ENCODE results near the gene ATP10B.
"Not testable (repeated sequence)": the region's sequence is repeated elsewhere in the genome, so short reads cannot be mapped to it uniquely, and the experiment has no call there.

The ATP10B gene

GRCh38 chr5:160750938-160751657, 100.9 kb downstream of the ATP10B start:
- DNase-seq, result peak; percentile 52

DNA sequence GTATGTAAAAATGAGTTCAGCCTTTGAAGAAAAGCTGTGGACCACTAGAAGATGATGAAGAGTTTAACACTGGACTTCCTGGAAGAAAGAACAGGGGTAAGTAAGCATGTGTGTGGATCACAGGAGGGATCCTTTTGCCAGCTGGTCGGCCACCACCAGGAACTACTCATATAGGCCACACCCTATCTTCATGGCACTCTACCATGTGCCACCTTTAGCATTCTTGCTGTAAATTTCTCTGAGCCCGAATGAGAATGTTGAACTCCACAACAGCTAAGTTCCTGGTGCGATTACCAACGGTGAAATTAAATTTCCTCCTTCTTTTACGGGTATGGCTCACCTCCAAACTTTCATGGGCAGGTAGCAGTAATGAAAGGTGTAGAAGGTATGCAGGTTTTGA, 102.3 kb downstream of the ATP10B start:
- DNase-seq, result no peak

DNA sequence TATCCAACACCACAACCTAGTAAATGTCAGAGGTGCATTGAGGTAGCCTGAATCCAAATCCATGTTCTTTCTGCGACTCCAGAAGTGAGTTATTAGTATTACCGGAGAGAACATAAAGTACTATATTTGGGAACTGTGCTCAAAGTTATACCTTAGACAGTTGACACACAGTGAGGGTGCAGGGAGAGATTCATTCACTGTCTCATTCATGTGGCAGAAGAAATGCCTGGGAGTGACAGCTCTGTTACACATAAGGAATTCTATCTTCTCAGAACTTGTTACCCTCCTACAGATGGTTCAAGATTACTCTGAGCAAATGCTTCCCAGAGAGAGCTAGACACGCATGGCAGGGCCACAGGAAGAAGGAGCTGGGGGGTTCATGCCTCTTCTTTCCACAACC, 103.0 kb downstream of the ATP10B start:
- DNase-seq, result no peak

- DNase-seq, result no peak
Measured at GRCh38 chr5:160747987-160748386, 104.0 kb downstream of the ATP10B start.

DNA sequence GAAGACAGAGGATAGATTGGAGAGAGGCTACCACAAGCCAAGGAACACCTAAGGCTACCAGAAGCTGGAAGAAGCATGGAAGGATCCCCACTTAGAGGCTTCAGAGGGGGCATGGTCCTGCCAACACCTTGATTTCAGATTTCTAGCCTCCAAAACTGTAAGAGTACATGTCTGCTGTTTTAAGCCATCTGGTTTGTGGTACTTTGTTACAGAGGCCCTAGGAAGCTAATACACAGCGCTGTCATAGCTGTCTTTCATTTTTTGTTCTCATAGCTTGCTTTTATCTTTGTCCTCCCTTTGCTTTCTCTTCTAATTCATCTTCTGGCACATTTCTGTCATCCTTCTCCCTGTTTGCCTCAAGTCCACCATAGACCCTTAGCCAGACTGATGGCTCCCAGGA, 104.5 kb downstream of the ATP10B start:
- no peak for DNase-seq

DNA sequence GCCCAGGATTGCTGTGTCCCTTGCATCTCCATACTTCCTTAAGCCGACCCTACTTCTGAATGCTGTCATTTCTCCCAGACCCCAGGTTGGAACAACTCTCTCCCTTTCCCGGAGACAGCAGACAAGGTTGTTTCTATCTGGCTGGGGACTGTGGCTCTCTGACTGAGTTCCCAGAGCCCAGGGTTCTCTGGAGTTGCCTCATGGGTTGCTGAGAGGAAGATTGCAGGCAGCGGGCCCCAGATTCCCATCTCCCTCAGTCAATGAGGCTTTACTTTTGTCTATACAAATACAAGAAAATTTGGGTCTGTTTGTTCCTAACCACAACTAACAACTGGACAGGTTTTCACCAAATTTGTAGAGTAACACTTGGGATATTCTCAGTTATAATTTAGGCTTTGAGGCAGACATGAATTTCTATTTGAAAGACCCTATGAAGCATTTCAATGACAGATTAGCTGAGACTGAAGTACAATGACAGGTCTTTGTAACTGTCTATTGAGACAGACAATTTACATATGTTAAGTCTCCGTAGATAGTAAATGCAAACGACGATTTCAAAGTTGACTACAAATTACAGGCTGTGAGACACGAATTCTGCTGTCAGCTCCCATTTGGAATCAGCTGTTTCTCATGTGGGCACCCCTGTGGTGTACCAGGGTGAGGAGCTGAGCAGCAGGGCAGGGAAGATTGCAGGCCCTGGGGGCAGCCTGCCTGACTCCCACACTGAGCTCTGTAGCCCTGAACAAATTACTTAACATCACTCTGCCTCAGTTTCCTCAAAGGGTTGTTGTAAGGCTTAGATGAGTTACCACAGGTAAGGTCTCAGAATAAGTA, 107.5 kb downstream of the ATP10B start:
- no peak for DNase-seq

- no peak for DNase-seq
Measured at GRCh38 chr5:160743027-160743426, 109.0 kb downstream of the ATP10B start.

DNA sequence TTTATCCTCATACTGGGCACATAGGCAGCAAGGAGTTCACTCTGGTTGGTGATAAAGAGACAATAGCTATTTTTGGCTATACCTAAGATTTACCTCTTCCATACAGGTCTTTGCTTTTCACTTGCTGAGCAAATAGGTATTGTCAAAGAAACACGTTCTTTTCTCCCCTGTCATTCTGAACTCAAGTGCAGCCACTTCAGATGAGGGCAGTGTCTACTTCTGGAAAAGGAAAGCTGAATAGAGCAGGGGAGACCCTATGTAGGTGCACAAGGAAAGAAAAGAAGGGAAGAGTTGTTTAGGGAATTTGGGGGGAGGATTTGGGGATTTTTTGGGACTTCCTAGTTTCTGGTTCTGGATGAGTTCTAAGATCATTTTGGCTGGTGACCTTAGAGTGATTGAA, 109.6 kb downstream of the ATP10B start:
- peak; percentile 15 for DNase-seq

GRCh38 chr5:160727296-160727997, 124.6 kb downstream of the ATP10B start:
- DNase-seq, result no peak

DNA sequence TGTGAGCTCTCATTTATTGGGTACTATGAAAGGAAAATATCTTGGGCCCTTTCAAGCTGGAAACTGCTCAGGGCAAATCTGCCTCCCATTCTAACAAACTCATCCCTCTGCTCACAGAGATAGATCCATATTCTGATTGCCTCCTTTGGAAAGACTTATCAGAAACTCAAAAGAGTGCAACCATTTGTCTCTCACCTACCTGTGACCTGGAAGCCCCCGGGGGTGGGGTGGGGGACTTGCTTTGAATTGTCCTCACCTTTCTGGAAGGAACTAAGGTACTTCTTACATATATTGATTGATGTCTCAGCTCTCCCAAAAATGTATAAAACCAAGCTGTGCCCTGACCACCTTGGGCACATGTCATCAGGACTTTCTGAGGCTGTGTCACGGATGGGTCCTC, 125.3 kb downstream of the ATP10B start:
- no peak for DNase-seq

DNA sequence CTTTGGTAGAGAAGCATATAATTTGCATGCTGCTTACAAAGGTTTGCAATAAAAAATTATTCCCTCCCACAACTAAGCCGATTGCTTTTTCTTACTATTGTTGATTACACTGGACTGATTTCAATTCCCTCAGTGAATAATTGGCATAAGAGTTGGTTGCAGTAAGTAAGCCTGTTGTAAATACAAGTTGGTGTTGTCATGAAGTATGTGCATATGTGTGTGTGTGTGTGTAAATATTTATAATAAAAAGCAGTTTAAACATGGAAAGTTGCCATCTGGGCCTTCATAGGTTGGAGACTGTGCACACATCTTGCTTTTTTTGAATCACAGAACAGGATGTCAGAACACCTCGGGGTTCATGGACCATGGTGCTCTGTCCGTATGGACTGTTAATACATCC, 131.2 kb downstream of the ATP10B start:
- peak; percentile 53 for DNase-seq

DNA sequence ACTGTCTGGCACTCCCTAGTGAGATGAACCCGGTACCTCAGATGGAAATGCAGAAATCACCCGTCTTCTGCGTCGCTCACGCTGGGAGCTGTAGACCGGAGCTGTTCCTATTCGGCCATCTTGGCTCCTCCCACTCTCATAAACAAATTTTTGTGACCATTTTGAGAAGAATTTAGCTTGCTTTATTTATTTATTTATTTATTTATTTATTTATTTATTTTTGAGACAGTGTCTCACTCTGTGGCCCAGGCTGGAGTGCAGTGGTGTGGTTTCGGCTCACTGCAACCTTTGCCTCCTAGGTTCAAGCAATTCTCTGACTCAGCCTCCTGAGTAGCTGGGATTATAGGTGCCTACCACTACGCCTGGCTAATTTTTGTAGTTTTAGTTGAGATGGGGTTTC, 136.5 kb downstream of the ATP10B start:
- not testable (repeated sequence) for DNase-seq

DNA sequence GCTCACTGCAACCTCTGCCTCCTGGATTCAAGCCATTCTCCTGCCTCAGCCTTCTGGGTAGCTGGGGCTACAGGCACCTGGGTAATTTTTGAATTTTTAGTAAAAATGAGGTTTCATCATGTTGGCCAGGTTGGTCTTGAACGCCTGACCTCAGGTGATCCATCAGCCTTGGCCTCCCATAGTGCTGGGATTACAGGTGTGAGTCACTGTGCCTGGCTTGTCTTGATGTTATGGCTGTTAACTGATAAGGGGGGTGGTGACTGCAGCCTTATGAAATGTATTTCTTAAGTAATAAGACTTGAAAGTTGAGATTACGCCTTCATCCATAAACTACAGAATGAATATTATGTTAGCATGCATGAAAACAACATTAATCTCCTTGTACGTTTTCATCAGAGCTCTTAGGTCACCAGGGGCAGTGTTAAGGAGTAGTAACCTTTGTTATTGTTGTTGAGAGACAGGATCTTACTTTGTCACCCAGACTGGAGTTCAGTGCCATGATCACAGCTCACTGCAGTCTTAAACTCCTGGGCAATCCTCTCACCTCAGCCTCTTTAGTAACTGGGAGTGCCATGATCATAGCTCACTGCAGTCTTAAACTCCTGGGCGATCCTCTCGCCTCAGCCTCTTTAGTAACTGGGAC, 148.3 kb downstream of the ATP10B start:
- no peak for DNase-seq

DNA sequence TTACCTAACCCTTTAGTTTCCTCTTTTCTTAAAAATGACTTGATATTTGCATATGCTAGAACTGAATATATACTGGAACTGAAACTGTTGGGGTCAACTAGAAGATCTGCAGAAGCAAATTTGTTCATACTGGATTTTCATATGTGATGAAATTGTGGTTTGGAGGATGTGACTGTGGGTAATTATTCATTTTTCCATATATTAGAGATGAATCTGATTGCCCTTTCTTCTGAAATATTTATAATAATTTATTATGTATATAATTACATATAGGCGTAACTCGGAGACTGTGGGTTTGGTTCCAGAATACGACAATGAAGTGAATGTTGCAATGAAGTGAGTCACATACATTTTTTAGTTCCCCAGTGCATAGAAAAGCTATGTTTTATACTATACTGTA, 149.1 kb downstream of the ATP10B start:
- DNase-seq, result no peak

GRCh38 chr5:160702311-160702803, 149.7 kb downstream of the ATP10B start:
- no peak for DNase-seq

DNA sequence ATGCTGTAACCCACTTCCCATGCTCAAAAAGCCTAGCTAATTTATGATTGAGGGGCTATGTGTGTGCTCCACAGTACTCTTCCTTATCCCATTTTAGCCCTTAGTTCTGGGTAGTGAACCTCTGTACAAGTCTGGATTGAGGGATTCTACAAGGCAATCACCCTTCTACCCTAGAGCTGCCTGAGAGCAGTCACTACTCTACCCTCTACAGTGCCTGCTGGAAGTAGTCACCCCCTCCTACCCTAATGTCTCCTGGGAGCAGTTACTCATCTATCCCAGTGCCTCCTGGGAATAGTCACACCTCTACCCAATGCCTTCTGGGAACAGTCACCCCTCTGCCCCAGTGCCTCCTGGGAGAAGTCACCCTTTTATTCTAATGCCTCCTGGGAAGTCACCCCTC, 150.6 kb downstream of the ATP10B start:
- no peak for DNase-seq

DNA sequence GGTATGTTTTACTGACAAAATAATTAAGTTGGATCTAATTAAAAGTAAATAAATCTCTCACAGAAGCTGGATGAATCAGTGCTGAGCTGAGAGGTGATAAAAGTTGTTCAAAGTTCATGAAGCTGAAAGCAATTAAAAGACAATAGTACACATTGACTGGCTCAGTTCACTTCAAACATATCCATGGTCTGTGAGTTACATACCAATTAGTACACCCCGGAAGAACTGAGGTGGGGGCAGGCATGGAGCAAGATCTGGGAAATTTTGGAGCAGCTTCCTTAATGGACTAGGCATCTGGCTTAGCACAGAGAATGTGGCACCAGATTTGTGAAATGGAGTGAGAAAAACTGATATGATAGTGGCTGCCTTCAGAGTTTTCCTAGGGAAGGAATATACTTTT, 152.7 kb downstream of the ATP10B start:
- no peak for DNase-seq

GRCh38 chr5:160697281-160697680, 154.7 kb downstream of the ATP10B start:
- no peak for DNase-seq

- no peak for DNase-seq
Measured at GRCh38 chr5:160694896-160695295, 157.1 kb downstream of the ATP10B start.

GRCh38 chr5:160693831-160694465, 158.1 kb downstream of the ATP10B start:
- no peak for DNase-seq

- peak; percentile 19 for DNase-seq
Measured at GRCh38 chr5:160692271-160692670, 159.7 kb downstream of the ATP10B start.

GRCh38 chr5:160685695-160686094, 166.3 kb downstream of the ATP10B start:
- peak; percentile 32 for DNase-seq

- peak; percentile 80 for DNase-seq
Measured at GRCh38 chr5:160685219-160685618, 166.8 kb downstream of the ATP10B start.
